Esophagus muscularis mucosa (tissue), 4 donors: ENCODE measurements around the gene ENDOD1. TPM values are rescaled to one million over a fixed set of nuclear protein-coding genes. Genes with fewer than 3 reads are reported as not detected.
A peak's percentile ranks its signal among the peaks of the same experiment; 100 is the strongest.

Source experiments
- DNase-seq: peaks from one replicate; pipeline ENCODE4 v3.0.0-alpha.2; 2017; ENCODE audit errors: extremely low spot score
- H3K27ac ChIP-seq, 4 donors: fragments of 200-600 bp; sonication (generic); replicated peaks in 1 of 4; 1 replicate in 3 of 4; 2 replicates in 1 of 4; pipeline ENCODE4 v1.5.1; 2016 to 2019; ENCODE audit warnings: mild to moderate bottlenecking in 1 of 4
- H3K27me3 ChIP-seq, 4 donors: fragments of 200-600 bp; sonication (generic); one replicate each; pipeline versions ENCODE4 v1.5.1 to v1.6.0; 2016 to 2019
- H3K36me3 ChIP-seq, 4 donors: fragments of 200-600 bp; sonication (generic); one replicate each; pipeline ENCODE4 v1.5.1; 2016 to 2019
- H3K4me1 ChIP-seq, 4 donors: fragments of 200-600 bp; sonication (generic); one replicate each; pipeline ENCODE4 v1.5.1; 2016 to 2019
- H3K4me3 ChIP-seq, 4 donors: fragments of 200-600 bp; sonication (generic); 1 replicate in 2 of 4; 2 replicates in 2 of 4; pipeline ENCODE4 v1.5.1; 2016 to 2019; ENCODE audit warnings: mild to moderate bottlenecking in 4 of 4, moderate library complexity in 1 of 4
- H3K9me3 ChIP-seq, 4 donors: fragments of 200-600 bp; sonication (generic); 1 replicate in 3 of 4; 2 replicates in 1 of 4; pipeline ENCODE4 v1.5.1; 2016 to 2019
- CTCF ChIP-seq, 3 experiments: fragments of 200-600 bp in 2 of 3; fragments of 450-650 bp in 1 of 3; sonication (generic) in 2 of 3; IDR thresholded peaks; one replicate each; pipeline ENCODE4 v1.5.1; 2017 to 2019; ENCODE audit warnings: antibody characterized with exemption in 3 of 3, mild to moderate bottlenecking in 2 of 3, moderate library complexity in 1 of 3
- EP300 ChIP-seq: sonication (generic); formaldehyde crosslinking; IDR thresholded peaks from one replicate; pipeline ENCODE4 v1.6.1; 2017; ENCODE audit warnings: antibody characterized with exemption
- POLR2A ChIP-seq: fragments of 450-650 bp; IDR thresholded peaks from one replicate; pipeline ENCODE4 v1.6.1; 2017; ENCODE audit warnings: antibody characterized with exemption, moderate library complexity, mild to moderate bottlenecking, low read depth
- POLR2AphosphoS5 ChIP-seq, 2 donors: sonication (generic); formaldehyde crosslinking; IDR thresholded peaks; one replicate each; pipeline ENCODE4 v1.6.1; 2017; ENCODE audit warnings: antibody characterized with exemption in 2 of 2
- WGBS: methylation state at CpG from one replicate; pipeline ENCODE4 v1.1.5; 2018; 5-methylcytosine and 5-hydroxymethylcytosine counted together
- intact Hi-C: fragments of 100-400 bp; cut with DNase I; formaldehyde crosslinking; loops from one replicate; pipeline ENCODE4 v1.15.1; 2023
- total RNA-seq, 4 donors: library from RNA; depleted of rRNA; stranded (reverse); fragments of >200 nt; gene quantifications; one replicate each; pipeline versions ENCODE4 v1.1.0 to v1.2.1, GENCODE V29; 2016

The ENDOD1 gene
- total RNA-seq, 4 donors from 2014 or later = 37.6 to 43.2 (median 41.0) TPM

GRCh38 chr11:95156916-95157541, 67.4 kb downstream of the ENDOD1 start:
- H3K27ac ChIP-seq = peak overlapping the region; percentile 74 to 80 (median 78)
- H3K36me3 ChIP-seq = no peaks in the 10 kb centered on the region
- TF ChIP-seq CTCF (IDR thresholded peaks at IDR 0.05) (peak in 1 of 3 experiments; percentile 6), POLR2AphosphoS5 (IDR thresholded peaks at IDR 0.05) (peak; percentile 47 to 48), EP300 (no peak), POLR2A (no peak)
- intact Hi-C loops = loop anchor here (10.0 kb wide), 2 partner anchors 178 to 358 kb away; no protein-coding TSS in a partner anchor
- H3K4me3 ChIP-seq = peak overlapping the region in 1 of 4 donors; percentile 13
- DNase-seq = no peak
- H3K27me3 ChIP-seq = no peaks in the 10 kb centered on the region
- no peaks in the 10 kb centered on the region for H3K9me3 ChIP-seq
- H3K4me1 ChIP-seq = peaks cover under 1 to 47% (median 38%) of the 10 kb centered on the region in 4 donors
- 18% methylated on average over 7 of the region's 7 CpGs for WGBS

- 94% methylated on average over 1 of the region's 1 CpG for WGBS
- intact Hi-C loops = loop anchor here (10.0 kb wide), 2 partner anchors 177 to 357 kb away; no protein-coding TSS in a partner anchor
- Histone ChIP-seq H3K4me3 (no peak overlapping the region), H3K9me3 (no peaks in the 10 kb centered on the region), H3K27me3 (no peaks in the 10 kb centered on the region), H3K4me1 (peaks cover 0 to 41% (median 34%) of the 10 kb centered on the region in 4 donors), H3K27ac (peak overlapping the region; percentile 74 to 80 (median 78)), H3K36me3 (no peaks in the 10 kb centered on the region)
- TF ChIP-seq CTCF (IDR thresholded peaks at IDR 0.05) (no peak), POLR2AphosphoS5 (IDR thresholded peaks at IDR 0.05) (no peak), POLR2A (no peak), EP300 (no peak)
- no peak for DNase-seq
These were observed 68.2 kb downstream of the ENDOD1 start for GRCh38 chr11:95157824-95158223.

GRCh38 chr11:95161248-95161647, 71.6 kb downstream of the ENDOD1 start:
- intact Hi-C loops = no loop called here
- Histone ChIP-seq H3K27me3 (no peaks in the 10 kb centered on the region), H3K9me3 (no peaks in the 10 kb centered on the region), H3K4me1 (peaks cover 0 to 26% (median 23%) of the 10 kb centered on the region in 4 donors), H3K4me3 (no peak overlapping the region), H3K27ac (no peak overlapping the region), H3K36me3 (no peaks in the 10 kb centered on the region)
- DNase-seq = no peak
- 56% methylated on average over 1 of the region's 1 CpG for WGBS
- TF ChIP-seq POLR2AphosphoS5 (IDR thresholded peaks at IDR 0.05) = no peak
- TF ChIP-seq EP300 = no peak
- TF ChIP-seq CTCF (IDR thresholded peaks at IDR 0.05) = no peak
- no peak for TF ChIP-seq POLR2A

- Histone ChIP-seq H3K27ac (no peak overlapping the region), H3K9me3 (no peaks in the 10 kb centered on the region), H3K36me3 (no peaks in the 10 kb centered on the region), H3K27me3 (no peaks in the 10 kb centered on the region), H3K4me1 (peaks cover 0 to 8% (median 4%) of the 10 kb centered on the region in 4 donors), H3K4me3 (no peak overlapping the region)
- DNase-seq = no peak
- no peak for TF ChIP-seq EP300
- no peak for TF ChIP-seq POLR2A
- TF ChIP-seq POLR2AphosphoS5 (IDR thresholded peaks at IDR 0.05) = no peak
- TF ChIP-seq CTCF (IDR thresholded peaks at IDR 0.05) = no peak
- intact Hi-C loops = no loop called here
- WGBS = 77% methylated on average over 4 of the region's 4 CpGs
These were observed 73.5 kb downstream of the ENDOD1 start for GRCh38 chr11:95163106-95163505.

GRCh38 chr11:95165638-95166037, 76.0 kb downstream of the ENDOD1 start:
- no peaks in the 10 kb centered on the region for H3K4me1 ChIP-seq
- H3K36me3 ChIP-seq = peaks cover 0 to 5% (median 0%) of the 10 kb centered on the region in 4 donors
- no peaks in the 10 kb centered on the region for H3K9me3 ChIP-seq
- no peak for DNase-seq
- no peak overlapping the region for H3K4me3 ChIP-seq
- TF ChIP-seq EP300 (no peak), CTCF (IDR thresholded peaks at IDR 0.05) (no peak), POLR2AphosphoS5 (IDR thresholded peaks at IDR 0.05) (no peak), POLR2A (no peak)
- no peaks in the 10 kb centered on the region for H3K27me3 ChIP-seq
- no peak overlapping the region for H3K27ac ChIP-seq
- intact Hi-C loops = no loop called here
